Coronary artery (tissue), 2 donors: ENCODE measurements around the gene DISP1.

Source experiments
- DNase-seq: peaks from one replicate; pipeline ENCODE4 v3.0.0-alpha.2; 2017; ENCODE audit warnings: low spot score
- H3K27ac ChIP-seq, 2 donors: fragments of 200-600 bp; sonication (generic); one replicate each; pipeline ENCODE4 v1.5.1; 2016 to 2019
- H3K4me3 ChIP-seq: fragments of 200-600 bp; sonication (generic); 2 replicates; pipeline ENCODE4 v1.5.1; 2016; ENCODE audit warnings: mild to moderate bottlenecking, moderate library complexity
- TF ChIP-seq, protein P1 (sequence below): fragments of 200-600 bp; sonication (generic); IDR thresholded peaks from one replicate; pipeline ENCODE4 v1.5.1; 2019; ENCODE audit warnings: antibody characterized with exemption

DISP1 gene

DNA sequence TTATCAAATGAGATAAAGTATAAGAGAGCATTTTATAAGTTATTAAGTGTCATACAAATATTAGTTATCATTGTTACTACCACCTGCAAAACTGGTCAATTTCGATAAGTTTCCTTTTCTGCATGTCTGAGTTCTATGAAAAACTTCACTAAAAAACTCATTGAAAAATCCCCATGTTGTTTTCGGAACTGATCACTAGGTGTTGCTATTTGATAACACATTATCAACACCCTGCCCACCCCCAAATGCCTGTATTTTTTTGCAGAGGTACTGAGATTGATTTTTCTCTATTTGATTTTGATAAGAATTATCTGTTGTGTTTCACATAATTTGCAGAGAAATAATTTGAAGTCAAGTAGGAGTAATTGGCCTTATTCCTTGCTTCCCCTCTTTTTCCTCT lies 22.1 kb upstream of the DISP1 start:
- TF ChIP-seq, protein P1, sequence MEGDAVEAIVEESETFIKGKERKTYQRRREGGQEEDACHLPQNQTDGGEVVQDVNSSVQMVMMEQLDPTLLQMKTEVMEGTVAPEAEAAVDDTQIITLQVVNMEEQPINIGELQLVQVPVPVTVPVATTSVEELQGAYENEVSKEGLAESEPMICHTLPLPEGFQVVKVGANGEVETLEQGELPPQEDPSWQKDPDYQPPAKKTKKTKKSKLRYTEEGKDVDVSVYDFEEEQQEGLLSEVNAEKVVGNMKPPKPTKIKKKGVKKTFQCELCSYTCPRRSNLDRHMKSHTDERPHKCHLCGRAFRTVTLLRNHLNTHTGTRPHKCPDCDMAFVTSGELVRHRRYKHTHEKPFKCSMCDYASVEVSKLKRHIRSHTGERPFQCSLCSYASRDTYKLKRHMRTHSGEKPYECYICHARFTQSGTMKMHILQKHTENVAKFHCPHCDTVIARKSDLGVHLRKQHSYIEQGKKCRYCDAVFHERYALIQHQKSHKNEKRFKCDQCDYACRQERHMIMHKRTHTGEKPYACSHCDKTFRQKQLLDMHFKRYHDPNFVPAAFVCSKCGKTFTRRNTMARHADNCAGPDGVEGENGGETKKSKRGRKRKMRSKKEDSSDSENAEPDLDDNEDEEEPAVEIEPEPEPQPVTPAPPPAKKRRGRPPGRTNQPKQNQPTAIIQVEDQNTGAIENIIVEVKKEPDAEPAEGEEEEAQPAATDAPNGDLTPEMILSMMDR, result no peak
- Histone ChIP-seq H3K4me3 (no peak overlapping the region), H3K27ac (no peak overlapping the region)
- DNase-seq, result no peak

DNA sequence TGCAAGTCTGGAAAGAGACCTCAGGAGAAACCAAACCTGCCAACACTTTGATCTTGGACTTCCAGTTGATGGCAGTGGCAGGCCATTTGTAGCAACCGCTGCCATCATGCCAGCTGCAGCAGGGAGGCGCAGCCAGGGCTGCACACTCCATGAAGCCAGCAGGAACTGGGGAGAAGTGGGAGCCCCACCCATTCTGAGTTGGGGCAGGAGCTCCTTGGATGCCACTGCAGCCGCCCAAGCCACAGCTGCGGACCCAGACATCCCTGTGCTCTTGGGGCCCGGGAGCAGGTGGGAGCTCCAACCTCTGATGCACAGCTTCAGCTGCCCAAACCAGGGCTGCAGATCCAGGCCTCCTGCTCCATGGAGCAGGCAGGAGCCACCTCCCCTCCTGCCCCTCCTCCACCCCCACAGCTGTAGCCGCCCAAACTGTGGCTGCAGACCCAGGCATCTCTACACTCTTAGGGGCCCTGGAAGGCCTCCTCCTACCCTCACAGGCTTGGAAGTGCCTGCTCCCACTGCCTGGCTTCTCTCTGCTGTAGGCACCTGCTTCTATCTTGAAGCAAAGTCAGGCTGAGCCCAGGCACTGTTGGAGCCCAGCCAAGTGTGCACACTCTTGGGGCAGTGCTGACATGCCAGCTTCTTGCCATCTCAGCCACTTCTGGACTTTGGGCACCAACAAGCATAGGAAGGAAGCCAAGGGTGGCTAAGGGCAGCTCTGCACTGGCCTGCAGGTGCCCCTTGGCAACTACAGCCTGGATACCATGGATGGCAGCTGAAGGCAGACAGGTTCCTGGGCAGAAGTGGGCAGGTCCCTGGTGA lies 20.0 kb upstream of the DISP1 start:
- TF ChIP-seq, protein P1, result no peak
- Histone ChIP-seq H3K4me3 (no peak overlapping the region), H3K27ac (no peak overlapping the region)
- DNase-seq, result no peak

DNA sequence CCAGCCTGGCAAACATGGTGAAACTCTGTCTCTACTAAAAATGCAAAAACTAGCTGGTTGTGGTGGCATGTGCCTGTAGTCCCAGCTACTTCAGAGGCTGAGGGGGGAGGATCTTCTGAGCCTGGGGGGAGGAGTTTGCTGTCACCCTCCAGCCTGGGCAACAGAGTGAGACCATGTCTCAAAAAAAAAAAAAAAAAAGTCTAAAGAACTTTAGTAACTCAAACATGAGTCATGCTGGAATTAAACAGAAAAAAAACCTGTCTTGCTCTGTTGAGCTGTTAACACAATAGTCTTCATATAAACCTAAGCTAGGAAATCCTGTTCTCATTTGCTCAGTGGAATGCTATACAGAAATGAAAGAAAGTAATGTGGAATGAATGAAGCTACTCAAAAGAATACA lies 16.7 kb upstream of the DISP1 start:
- no peak for DNase-seq
- TF ChIP-seq, protein P1, result no peak
- Histone ChIP-seq H3K27ac (no peak overlapping the region), H3K4me3 (no peak overlapping the region)

DNA sequence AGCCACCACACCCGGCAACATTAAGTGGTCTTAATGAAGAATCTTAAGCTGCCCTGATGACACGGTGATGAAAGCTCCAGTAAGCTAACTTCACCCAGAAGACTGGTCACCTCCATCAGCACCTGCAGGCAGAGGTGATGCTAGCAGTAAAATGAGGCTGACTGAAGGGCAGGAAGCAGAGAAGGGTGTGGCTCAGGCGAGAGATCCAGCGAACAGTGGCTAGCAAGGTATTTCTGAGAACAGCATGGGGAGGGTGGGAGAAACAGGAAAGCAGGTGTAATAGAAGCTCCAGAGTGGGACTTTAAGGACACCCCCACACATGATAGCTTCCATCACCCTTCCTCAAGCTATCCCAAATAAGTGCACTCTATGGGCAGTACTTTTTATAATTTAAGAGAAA lies 15.9 kb upstream of the DISP1 start:
- Histone ChIP-seq H3K4me3 (no peak overlapping the region), H3K27ac (no peak overlapping the region)
- TF ChIP-seq, protein P1, result no peak
- no peak for DNase-seq

DNA sequence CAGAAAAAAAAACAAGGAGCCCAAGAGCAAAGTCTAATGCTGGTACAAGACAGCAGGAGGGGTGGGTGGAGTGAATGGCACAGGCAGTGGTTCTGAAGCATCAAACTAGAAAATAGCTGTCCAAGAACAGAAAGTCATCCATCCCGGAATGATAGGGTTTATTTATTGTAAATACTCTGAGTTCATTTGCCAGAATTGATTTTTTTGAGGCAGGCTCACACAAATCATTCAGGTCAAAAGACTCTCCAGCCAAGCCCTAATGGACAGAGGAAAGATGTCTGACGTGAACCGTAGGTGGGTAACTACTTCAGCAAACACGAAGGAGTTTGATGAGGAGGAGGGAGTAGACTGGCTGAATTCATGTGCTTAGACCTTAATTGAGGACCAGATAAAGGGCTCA lies 13.8 kb upstream of the DISP1 start:
- DNase-seq, result no peak
- H3K27ac ChIP-seq, result no peak overlapping the region
- TF ChIP-seq, protein P1, result no peak
- no peak overlapping the region for H3K4me3 ChIP-seq

DNA sequence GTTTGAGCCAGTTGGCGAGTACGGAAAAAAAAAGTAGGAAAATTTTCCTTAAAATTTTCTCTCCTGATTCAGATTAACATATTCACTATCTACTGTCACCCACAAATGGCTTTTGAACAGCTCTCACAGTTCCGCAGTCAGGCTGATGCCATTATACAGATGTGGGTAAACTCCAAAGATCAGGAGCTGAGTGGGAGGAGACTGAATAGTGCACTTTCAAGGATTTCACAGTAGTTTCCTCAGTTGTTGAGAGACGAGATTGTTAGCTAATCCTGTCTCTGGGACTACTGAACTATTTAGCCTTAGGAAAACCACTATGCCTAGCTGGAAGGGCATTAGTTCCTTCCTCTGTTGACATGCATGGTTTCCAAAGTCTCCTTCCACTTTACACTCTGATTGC lies 3.2 kb upstream of the DISP1 start:
- DNase-seq, result no peak
- no peak overlapping the region for H3K4me3 ChIP-seq
- TF ChIP-seq, protein P1, result no peak
- H3K27ac ChIP-seq, result no peak overlapping the region

DNA sequence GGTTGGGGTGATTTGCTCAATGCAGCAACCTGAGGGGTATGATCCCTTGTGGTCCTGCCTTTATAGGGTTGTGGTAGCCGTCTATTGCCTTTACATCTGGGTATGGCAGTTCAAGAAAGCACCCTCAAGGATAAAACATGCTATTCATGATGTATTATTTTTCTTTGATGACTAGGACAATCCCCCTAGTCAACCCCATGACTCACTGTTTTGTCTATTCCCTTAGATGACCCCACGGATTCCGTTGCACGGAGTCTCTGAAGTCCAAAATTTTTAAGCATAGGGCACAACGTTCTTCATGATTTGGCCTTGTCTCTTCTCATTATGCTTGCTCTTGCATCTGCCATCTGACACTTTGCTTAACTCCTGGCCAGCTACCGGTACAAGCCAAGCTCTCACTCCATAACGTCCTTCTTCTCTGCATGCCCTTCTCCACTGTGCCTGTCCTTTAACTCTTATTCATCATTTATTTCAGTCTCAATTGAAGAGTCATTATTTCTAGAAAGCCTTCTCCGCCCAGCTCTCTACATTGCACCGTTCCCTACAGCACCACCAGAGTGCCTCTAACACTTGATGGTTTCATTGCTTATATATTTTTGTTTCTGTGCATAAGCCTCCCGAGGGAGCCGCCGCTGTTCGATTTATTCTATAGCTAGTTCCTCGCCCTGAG lies 838 bp upstream of the DISP1 start:
- TF ChIP-seq, protein P1, result no peak
- Histone ChIP-seq H3K27ac (peak overlapping the region; percentile 94 to 96), H3K4me3 (peak overlapping the region; percentile 83)
- DNase-seq, result no peak
